Gastroesophageal sphincter (tissue), 4 donors: ENCODE measurements around the gene STARD13. TPM values are rescaled to one million over a fixed set of nuclear protein-coding genes. Genes with fewer than 3 reads are reported as not detected.

ENCODE experiments used
- ATAC-seq: fragments of 150-250 bp; one replicate; pipeline ENCODE4 v1.9.1; 2016; ENCODE audit warnings: mild to moderate bottlenecking, moderate library complexity
- H3K27ac ChIP-seq, 4 donors: fragments of 200-600 bp; sonication (generic) in 3 of 4; 1 replicate in 3 of 4; 2 replicates in 1 of 4; pipeline ENCODE4 v1.5.1; 2016 to 2019
- H3K27me3 ChIP-seq: fragments of 200-600 bp; sonication (generic); one replicate; pipeline ENCODE4 v1.5.1; 2019
- H3K36me3 ChIP-seq, 2 donors: fragments of 200-600 bp; sonication (generic); one replicate each; pipeline ENCODE4 v1.5.1; 2019; ENCODE audit warnings: control low read depth in 1 of 2
- H3K4me1 ChIP-seq, 3 donors: fragments of 200-600 bp; sonication (generic); 1 replicate in 2 of 3; 2 replicates in 1 of 3; pipeline ENCODE4 v1.5.1; 2016 to 2019; ENCODE audit warnings: control low read depth in 2 of 3
- H3K4me3 ChIP-seq, 2 donors: fragments of 200-600 bp; sonication (generic); one replicate each; pipeline ENCODE4 v1.5.1; 2019; ENCODE audit warnings: mild to moderate bottlenecking in 1 of 2, moderate library complexity in 1 of 2
- H3K9me3 ChIP-seq, 3 donors: fragments of 200-600 bp; sonication (generic); one replicate each; pipeline ENCODE4 v1.5.1; 2017 to 2019; ENCODE audit warnings: control low read depth in 2 of 3
- CTCF ChIP-seq, 4 experiments: fragments of 200-600 bp in 2 of 4; fragments of 450-650 bp in 2 of 4; sonication (generic) in 1 of 4; IDR thresholded peaks; one replicate each; pipeline ENCODE4 v1.5.1; 2017 to 2019; ENCODE audit warnings: antibody characterized with exemption in 4 of 4, mild to moderate bottlenecking in 2 of 4, moderate library complexity in 2 of 4
- EP300 ChIP-seq: sonication (generic); formaldehyde crosslinking; IDR thresholded peaks from one replicate; pipeline ENCODE4 v1.6.1; 2017; ENCODE audit warnings: antibody characterized with exemption, mild to moderate bottlenecking
- POLR2A ChIP-seq, 2 donors: fragments of 450-650 bp; IDR thresholded peaks; one replicate each; pipeline ENCODE4 v1.6.1; 2017; ENCODE audit warnings: antibody characterized with exemption in 2 of 2, mild to moderate bottlenecking in 2 of 2, moderate library complexity in 1 of 2
- POLR2AphosphoS5 ChIP-seq: sonication (generic); formaldehyde crosslinking; IDR thresholded peaks from one replicate; pipeline ENCODE4 v1.6.1; 2017; ENCODE audit warnings: antibody characterized with exemption
- WGBS, 2 donors: methylation state at CpG; one replicate each; pipeline ENCODE4 v1.1.5; 2018; ENCODE audit warnings: low coverage in 1 of 2; 5-methylcytosine and 5-hydroxymethylcytosine counted together
- total RNA-seq, 4 donors: library from RNA; depleted of rRNA; stranded (reverse); fragments of >200 nt; gene quantifications; one replicate each; pipeline ENCODE4 v1.1.0, GENCODE V29; 2016

STARD13 gene
- total RNA-seq, 4 donors from 2014 or later: 46.2 to 63.3 (median 49.3) TPM

GRCh38 chr13:33132644-33133440 is 152.7 kb downstream of the STARD13 start:
- Histone ChIP-seq H3K27ac (peak overlapping the region; percentile 60 to 84 (median 69)), H3K27me3 (no peaks in the 10 kb centered on the region), H3K4me3 (no peak overlapping the region), H3K36me3 (peaks cover 0 to 49% of the 10 kb centered on the region in 2 donors), H3K9me3 (no peaks in the 10 kb centered on the region), H3K4me1 (peaks cover 3 to 52% (median 3%) of the 10 kb centered on the region in 3 donors)
- TF ChIP-seq POLR2A (IDR thresholded peaks at IDR 0.05) (no peak), POLR2AphosphoS5 (peak; percentile 27), EP300 (no peak)
- 11 to 20% methylated on average over 1 of the region's 1 CpG for WGBS, 2 donors
- ATAC-seq: peak; percentile 55

GRCh38 chr13:33129886-33130285 is 155.7 kb downstream of the STARD13 start:
- peaks cover 10 to 76% (median 25%) of the 10 kb centered on the region in 3 donors for H3K4me1 ChIP-seq
- no peak for ATAC-seq

GRCh38 chr13:33129094-33129832 is 156.3 kb downstream of the STARD13 start:
- H3K36me3 ChIP-seq: peaks cover 0 to 42% of the 10 kb centered on the region in 2 donors
- no peak overlapping the region for H3K4me3 ChIP-seq
- no peak for ATAC-seq
- H3K4me1 ChIP-seq: peaks cover 13 to 81% (median 28%) of the 10 kb centered on the region in 3 donors
- TF ChIP-seq POLR2A (IDR thresholded peaks at IDR 0.05) (no peak), POLR2AphosphoS5 (no peak), EP300 (no peak), CTCF (IDR thresholded peaks at IDR 0.05) (no peak)
- 82 to 100% methylated on average over 1 to 2 of the region's 20 CpGs for WGBS, 2 donors
- peak overlapping the region in 3 of 4 donors; percentile 1 to 80 (median 40) for H3K27ac ChIP-seq
- no peaks in the 10 kb centered on the region for H3K27me3 ChIP-seq
- H3K9me3 ChIP-seq: no peaks in the 10 kb centered on the region

More at GRCh38 chr13:33129886-33130285, 155.7 kb downstream of the STARD13 start:
- Histone ChIP-seq H3K27me3 (no peaks in the 10 kb centered on the region), H3K9me3 (no peaks in the 10 kb centered on the region), H3K27ac (peak overlapping the region in 1 of 4 donors; percentile 41), H3K36me3 (peaks cover 0 to 37% of the 10 kb centered on the region in 2 donors), H3K4me3 (no peak overlapping the region)
- TF ChIP-seq POLR2AphosphoS5: no peak
- TF ChIP-seq CTCF (IDR thresholded peaks at IDR 0.05): no peak
- TF ChIP-seq POLR2A (IDR thresholded peaks at IDR 0.05): no peak
- no peak for TF ChIP-seq EP300
- WGBS, 2 donors: 89% methylated on average over 15 of the region's 20 CpGs; no CpG with 5 or more reads in 1 of the 2 donors

- 68 to 70% methylated on average over 4 of the region's 4 CpGs for WGBS, 2 donors
- ATAC-seq: no peak
- H3K27me3 ChIP-seq: no peaks in the 10 kb centered on the region
- peak overlapping the region; percentile 13 to 80 (median 59) for H3K27ac ChIP-seq
- no peak overlapping the region for H3K4me3 ChIP-seq
- H3K4me1 ChIP-seq: peaks cover 16 to 82% (median 34%) of the 10 kb centered on the region in 3 donors
- no peaks in the 10 kb centered on the region for H3K9me3 ChIP-seq
- H3K36me3 ChIP-seq: peaks cover 0 to 51% of the 10 kb centered on the region in 2 donors
- no peak for TF ChIP-seq EP300
- TF ChIP-seq POLR2A (IDR thresholded peaks at IDR 0.05): no peak
- TF ChIP-seq CTCF (IDR thresholded peaks at IDR 0.05): no peak
- no peak for TF ChIP-seq POLR2AphosphoS5
Observed at GRCh38 chr13:33128134-33128533, 157.4 kb downstream of the STARD13 start.

- peak overlapping the region; percentile 58 to 90 (median 79) for H3K27ac ChIP-seq
- H3K9me3 ChIP-seq: no peaks in the 10 kb centered on the region
- no peak overlapping the region for H3K4me3 ChIP-seq
- 47% methylated on average over 3 of the region's 14 CpGs; no CpG with 5 or more reads in 1 of the 2 donors for WGBS, 2 donors
- no peak for ATAC-seq
- peaks cover 0 to 56% of the 10 kb centered on the region in 2 donors for H3K36me3 ChIP-seq
- no peaks in the 10 kb centered on the region for H3K27me3 ChIP-seq
- TF ChIP-seq CTCF (IDR thresholded peaks at IDR 0.05): peak in 3 of 4 experiments; percentile 22 to 44 (median 42)
- TF ChIP-seq EP300: no peak
- peaks cover 14 to 80% (median 31%) of the 10 kb centered on the region in 3 donors for H3K4me1 ChIP-seq
Observed at GRCh38 chr13:33127009-33127551, 158.5 kb downstream of the STARD13 start.
